Activated CD8-positive, alpha-beta memory T cell treated with anti-CD3 and anti-CD28 coated beads for 1 hour (primary cell): ENCODE measurements around the gene NDUFV1.
"Not testable (repeated sequence)": the region's sequence is repeated elsewhere in the genome, so short reads cannot be mapped to it uniquely, and the experiment has no call there.

Experiments
- DNase-seq, 2 donors: peaks; one replicate each; pipeline ENCODE4 v3.0.0-alpha.2; 2020; ENCODE audit warnings: low read depth in 1 of 2; ENCODE audit errors: extremely low read depth in 1 of 2

NDUFV1 gene

GRCh38 chr11:67606492-67607295 is at the start of gene NDUFV1:
TSS of gene NDUFV1 (plus strand) at chr11:67606936. CDS start at chr11:67607005, 69 bp downstream.
- peak; percentile 87 to 95 for DNase-seq

GRCh38 chr11:67558084-67558772 is 48.5 kb upstream of the NDUFV1 start:
- DNase-seq = no peak

GRCh38 chr11:67561971-67562619 is 44.6 kb upstream of the NDUFV1 start:
- no peak for DNase-seq

GRCh38 chr11:67562963-67563704 is 43.6 kb upstream of the NDUFV1 start:
- DNase-seq = no peak

GRCh38 chr11:67563705-67564114 is 43.0 kb upstream of the NDUFV1 start:
- not testable (repeated sequence) for DNase-seq

- no peak for DNase-seq
Measured at GRCh38 chr11:67564230-67564629, 42.5 kb upstream of the NDUFV1 start.

DNA sequence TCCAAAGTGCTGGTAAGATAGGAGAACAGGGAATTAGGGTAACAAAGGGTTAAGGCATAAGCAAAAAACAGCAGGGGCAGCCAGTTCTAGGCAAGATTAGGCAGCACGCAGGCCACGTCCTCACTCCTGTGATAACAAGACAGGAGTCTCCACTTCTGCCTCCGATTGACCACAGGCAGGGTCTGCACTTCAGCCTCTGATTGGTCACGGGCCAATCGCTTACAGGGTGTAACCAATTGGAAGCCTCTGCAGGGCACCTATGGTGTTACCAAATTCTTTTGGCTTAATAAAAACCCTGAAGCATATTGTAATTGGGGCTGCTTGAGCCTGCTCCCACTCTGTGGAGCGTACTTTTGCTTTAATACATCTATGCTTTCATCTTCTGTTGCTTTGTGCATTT is 35.3 kb upstream of the NDUFV1 start:
- DNase-seq = no peak

- DNase-seq = no peak
Measured at GRCh38 chr11:67572305-67572704, 34.4 kb upstream of the NDUFV1 start.

- no peak for DNase-seq
Measured at GRCh38 chr11:67572747-67573419, 33.9 kb upstream of the NDUFV1 start.

DNA sequence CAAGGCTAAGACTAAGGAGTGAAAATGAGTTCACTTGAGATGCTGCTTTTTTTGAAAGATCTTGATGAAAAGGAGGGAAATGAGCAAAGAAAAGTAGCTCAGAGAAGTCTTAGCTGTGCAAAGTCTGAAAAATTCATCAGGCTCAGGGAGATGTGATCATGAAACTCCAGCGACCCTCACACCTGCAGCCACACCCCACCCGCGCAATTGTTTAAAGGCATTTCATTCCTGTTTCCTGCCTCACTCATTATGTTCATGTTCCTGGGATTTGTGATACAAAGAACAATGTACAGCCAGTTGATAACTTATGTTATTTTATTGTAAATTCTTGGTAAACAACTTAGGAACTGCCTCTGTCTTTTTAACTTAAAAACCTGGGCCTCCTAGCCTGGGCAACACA is 31.8 kb upstream of the NDUFV1 start:
- no peak for DNase-seq

- no peak for DNase-seq
Measured at GRCh38 chr11:67576735-67577475, 29.8 kb upstream of the NDUFV1 start.

DNA sequence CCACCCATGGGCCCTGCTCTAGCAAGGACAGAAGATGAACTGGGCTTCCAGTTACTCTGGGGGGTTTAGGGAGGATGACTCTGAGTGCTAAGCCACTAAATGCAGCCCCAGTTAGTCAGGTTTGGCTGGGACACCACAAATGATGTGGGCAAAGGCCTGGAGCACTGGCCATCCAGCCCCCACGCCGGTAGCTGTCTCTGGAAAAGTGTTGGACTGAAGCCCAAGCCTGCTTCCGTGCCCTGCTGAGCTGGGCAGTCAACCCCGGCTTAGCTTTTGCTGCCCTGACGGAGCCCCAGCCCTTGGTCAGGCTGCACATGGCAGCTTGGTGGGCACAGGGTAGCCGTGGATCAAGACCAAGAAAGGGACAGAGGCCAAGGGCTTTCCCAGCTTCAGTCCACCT is 28.8 kb upstream of the NDUFV1 start:
- no peak for DNase-seq

- no peak for DNase-seq
Measured at GRCh38 chr11:67581469-67581868, 25.3 kb upstream of the NDUFV1 start.

GRCh38 chr11:67582011-67582410 is 24.7 kb upstream of the NDUFV1 start:
- no peak for DNase-seq

GRCh38 chr11:67583247-67584204 is 23.2 kb upstream of the NDUFV1 start, which contains the start of gene GSTP1:
TSS of gene GSTP1 (plus strand) at chr11:67583812. CDS start at chr11:67583844, 32 bp downstream.
- peak; percentile 48 to 69 for DNase-seq

DNA sequence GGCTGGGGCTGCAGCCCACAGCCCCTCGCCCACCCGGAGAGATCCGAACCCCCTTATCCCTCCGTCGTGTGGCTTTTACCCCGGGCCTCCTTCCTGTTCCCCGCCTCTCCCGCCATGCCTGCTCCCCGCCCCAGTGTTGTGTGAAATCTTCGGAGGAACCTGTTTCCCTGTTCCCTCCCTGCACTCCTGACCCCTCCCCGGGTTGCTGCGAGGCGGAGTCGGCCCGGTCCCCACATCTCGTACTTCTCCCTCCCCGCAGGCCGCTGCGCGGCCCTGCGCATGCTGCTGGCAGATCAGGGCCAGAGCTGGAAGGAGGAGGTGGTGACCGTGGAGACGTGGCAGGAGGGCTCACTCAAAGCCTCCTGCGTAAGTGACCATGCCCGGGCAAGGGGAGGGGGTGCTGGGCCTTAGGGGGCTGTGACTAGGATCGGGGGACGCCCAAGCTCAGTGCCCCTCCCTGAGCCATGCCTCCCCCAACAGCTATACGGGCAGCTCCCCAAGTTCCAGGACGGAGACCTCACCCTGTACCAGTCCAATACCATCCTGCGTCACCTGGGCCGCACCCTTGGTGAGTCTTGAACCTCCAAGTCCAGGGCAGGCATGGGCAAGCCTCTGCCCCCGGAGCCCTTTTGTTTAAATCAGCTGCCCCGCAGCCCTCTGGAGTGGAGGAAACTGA is 22.4 kb upstream of the NDUFV1 start:
- DNase-seq = no peak

GRCh38 chr11:67584881-67585873 is 21.6 kb upstream of the NDUFV1 start:
- DNase-seq = no peak
